Measurements from ENCODE around the gene SLC10A3.

Gene SLC10A3

GRCh38 chrX:154440623-154441357, 49.6 kb downstream of the SLC10A3 start:
- DNase-seq (ENCODE audit: low spot score), result no peak
- ChIA-PET POLR2A (ENCODE audit: low non-redundant PET) (no interaction called here), CTCF (no interaction called here)
- no peak for TF ChIP-seq CTCF (conservative IDR thresholded peaks at IDR 0.05; ENCODE audit: low read depth)
- H3K27ac ChIP-seq, result peak overlapping the region; percentile 5; the same call in 1 of the 2 replicates

- H3K27ac ChIP-seq, result 0 out of 2 replicates have a peak overlapping the region, but pooled peaks have one; percentile 5
- no peak for TF ChIP-seq CTCF (conservative IDR thresholded peaks at IDR 0.05; ENCODE audit: low read depth)
- ChIA-PET CTCF (interaction anchor here (0.6 kb wide), 1 partner anchor 102 kb away, joined by 3 read pairs; no protein-coding TSS in a partner anchor), POLR2A (ENCODE audit: low non-redundant PET) (no interaction called here)
- DNase-seq (ENCODE audit: low spot score), result no peak
These were observed 50.6 kb downstream of the SLC10A3 start for GRCh38 chrX:154439841-154440240.

- DNase-seq (ENCODE audit: low spot score), result no peak
- peak overlapping the region; percentile 83 for H3K27ac ChIP-seq
- no peak for TF ChIP-seq CTCF (conservative IDR thresholded peaks at IDR 0.05; ENCODE audit: low read depth)
- POLR2A ChIA-PET (ENCODE audit: low non-redundant PET), result no interaction called here
- CTCF ChIA-PET, result no interaction called here
These were observed 52.2 kb downstream of the SLC10A3 start for GRCh38 chrX:154437971-154438893.
